Endometrial microvascular endothelial cells (primary cell): ENCODE results near the gene HSPA12A. TPM values are rescaled to one million over a fixed set of nuclear protein-coding genes. Genes with fewer than 3 reads are reported as not detected.

Source experiments
- in situ Hi-C: cut with HindIII; loops from 2 replicates; pipeline ENCODE4 v1.10.0; 2017; ENCODE audit warnings: low sequenced_read_pairs, low pct_unique_long_range_greater_than_20kb; ENCODE audit errors: inconsistent ontology term
- total RNA-seq: library from RNA; depleted of rRNA; stranded (reverse); fragments of >200 nt; gene quantifications from one replicate; pipeline ENCODE4 v1.2.3, GENCODE V29; 2015; ENCODE audit errors: inconsistent ontology term

Gene HSPA12A
- total RNA-seq, 1 donor from 2014 or later = 0.28 TPM

GRCh38 chr10:116683166-116683565, 59.2 kb downstream of the HSPA12A start:
- in situ Hi-C loops = no loop called here

- in situ Hi-C loops = no loop called here
These were observed 63.0 kb downstream of the HSPA12A start for GRCh38 chr10:116679351-116679750.

DNA sequence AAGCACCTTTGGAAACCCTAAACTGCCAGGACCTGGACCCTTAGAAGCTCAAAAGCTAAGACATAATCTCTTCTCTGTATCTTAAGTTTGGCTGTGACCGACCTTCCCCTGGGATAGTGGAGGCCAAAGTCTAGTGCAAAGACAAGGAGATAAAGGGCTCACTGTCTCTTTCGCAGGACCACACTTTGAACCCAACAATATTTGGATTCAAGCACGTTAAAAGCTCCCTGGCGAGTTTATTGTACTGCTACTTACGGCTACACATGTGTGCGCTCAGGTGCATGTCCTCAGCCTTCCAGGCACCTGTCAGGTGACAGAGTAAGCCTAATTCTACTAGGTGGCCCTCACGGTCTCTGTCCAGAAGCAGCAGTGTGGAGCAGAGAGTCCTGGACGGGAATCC, 65.7 kb downstream of the HSPA12A start:
- in situ Hi-C loops = no loop called here

GRCh38 chr10:116676118-116676517, 66.2 kb downstream of the HSPA12A start:
- in situ Hi-C loops = no loop called here

DNA sequence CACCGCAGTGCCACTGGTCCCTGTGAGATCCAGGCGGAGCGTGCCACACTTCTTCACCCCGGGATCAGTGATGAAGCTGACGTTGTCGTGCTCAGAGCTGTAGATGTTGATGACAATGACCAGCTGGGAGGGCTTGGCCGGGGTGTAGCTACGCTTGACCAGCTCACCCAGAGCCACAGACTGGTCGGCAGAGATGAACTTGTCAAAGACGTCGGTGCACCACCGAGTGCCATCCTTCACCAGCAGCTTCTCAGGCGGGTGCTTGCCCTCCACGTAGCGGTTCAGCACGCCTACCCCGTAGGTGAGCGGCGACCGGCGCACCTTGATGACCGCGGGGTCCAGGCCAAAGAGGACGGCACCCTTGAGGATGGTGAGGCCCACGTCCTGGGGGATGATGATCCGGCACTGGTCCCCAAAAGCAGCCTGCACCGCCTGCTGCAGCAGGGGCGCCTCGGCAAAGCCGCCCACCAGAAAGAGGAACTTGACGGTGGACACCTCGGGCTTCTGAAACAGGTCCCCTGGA, 67.4 kb downstream of the HSPA12A start:
- in situ Hi-C loops = no loop called here

DNA sequence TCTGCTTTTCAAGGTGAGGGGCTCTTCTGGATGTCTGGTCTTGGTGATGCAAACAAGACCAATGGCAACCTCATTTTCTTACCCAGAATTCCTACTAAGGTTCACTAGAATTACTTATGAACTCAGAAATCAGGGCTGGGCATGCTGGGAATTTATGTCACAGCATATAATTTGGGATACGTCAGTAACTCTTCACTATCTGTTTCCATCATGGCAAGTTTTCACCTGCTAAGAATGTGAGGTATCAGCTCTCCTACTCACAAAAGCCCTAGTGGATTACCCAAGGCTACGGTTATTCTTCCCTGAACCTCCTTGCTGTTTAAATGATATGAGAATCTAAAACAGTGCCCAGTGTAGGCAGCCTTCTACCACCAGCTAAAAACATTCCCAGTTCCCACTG, 68.5 kb downstream of the HSPA12A start:
- in situ Hi-C loops = no loop called here

DNA sequence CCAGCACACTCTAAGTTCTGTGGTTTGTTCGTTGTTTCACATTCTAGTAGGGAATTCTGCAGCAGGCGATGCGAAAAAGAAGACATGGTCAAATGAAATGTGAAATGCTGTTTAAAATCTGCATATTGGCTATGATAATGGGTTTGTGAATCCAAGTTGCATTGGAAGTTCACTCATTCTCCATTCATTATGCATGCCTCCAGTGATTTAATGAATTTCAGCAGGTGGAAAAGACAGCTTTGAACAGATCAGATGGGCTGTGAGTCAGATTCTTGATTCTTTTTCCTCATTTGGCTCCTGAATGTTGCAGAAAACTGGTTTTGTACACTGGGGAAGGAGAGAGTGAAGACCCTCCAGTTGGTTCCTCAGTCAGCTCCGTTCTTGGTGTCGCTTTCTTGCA, 69.5 kb downstream of the HSPA12A start:
- in situ Hi-C loops = no loop called here

DNA sequence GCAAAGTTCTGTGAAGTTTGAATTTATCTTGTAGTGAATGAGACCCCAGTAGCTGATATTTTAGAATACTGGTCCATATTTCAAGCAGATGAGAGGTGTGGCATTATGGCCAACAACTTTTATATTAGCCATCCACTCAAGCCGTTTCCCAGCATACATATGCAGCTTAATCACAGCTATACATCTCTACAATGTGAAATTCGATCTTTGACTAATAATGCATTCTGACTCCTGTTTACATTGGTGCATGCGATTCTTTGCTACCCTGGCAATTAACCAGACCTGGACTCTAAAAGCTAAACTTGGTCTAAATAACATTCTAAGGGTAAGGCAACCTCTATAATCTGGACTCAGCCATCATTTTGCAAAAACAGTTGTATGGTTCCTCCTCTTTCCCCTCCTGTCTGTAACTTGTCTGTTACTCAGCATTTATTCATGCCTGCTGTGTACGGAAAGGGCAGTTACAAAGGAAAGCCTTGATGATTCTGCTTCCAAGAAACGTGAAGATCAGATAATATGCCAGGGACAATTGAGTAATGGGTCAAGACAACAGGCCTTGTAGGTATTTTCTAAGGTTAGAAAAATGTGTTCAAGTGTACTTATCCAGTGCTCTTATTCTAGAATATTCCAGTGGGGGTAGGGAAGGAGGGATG, 71.0 kb downstream of the HSPA12A start:
- in situ Hi-C loops = no loop called here

GRCh38 chr10:116670706-116671105, 71.7 kb downstream of the HSPA12A start:
- in situ Hi-C loops = no loop called here

- in situ Hi-C loops = no loop called here
These were observed 72.3 kb downstream of the HSPA12A start for GRCh38 chr10:116669832-116670644.

DNA sequence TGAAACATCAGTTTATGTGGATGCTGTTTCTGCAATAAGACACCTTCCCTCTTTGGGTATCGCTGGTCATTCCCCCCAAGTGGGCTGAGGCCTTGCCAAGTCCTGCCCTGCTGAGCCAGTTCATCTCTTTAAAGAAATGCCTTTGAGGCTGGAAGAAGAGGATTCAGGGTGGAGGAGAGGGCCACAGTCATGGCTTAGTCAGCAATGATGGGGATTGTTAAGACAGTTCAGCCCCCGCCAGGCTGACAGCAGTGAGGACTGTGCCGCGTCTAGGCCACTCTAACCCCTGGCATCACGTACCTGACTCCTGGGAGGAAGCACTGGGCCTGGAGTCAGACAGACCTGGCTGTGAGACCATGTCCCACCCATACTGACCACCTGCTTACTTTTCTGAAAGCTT, 73.3 kb downstream of the HSPA12A start:
- in situ Hi-C loops = no loop called here

- in situ Hi-C loops = no loop called here
These were observed 73.9 kb downstream of the HSPA12A start for GRCh38 chr10:116668446-116668845.

DNA sequence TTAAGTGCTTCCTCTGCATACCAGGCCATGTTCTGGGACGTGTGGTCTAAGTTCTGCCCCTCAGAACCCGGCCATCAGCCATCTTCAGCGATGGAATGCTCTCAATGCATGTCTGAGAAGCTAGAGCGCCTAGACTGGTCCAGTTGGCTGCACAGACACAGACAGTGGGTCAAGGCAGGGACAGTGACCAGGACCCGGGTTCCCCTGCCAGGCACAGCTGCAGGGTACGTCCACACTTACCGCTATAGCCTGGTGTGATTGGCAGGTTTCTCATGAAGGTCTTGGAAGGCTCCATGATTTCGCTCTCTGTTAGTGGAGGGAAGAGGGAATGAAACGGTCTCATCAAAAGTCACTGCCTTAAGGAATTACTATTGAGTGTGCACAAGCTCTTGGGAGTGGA, 74.3 kb downstream of the HSPA12A start:
- in situ Hi-C loops = no loop called here

DNA sequence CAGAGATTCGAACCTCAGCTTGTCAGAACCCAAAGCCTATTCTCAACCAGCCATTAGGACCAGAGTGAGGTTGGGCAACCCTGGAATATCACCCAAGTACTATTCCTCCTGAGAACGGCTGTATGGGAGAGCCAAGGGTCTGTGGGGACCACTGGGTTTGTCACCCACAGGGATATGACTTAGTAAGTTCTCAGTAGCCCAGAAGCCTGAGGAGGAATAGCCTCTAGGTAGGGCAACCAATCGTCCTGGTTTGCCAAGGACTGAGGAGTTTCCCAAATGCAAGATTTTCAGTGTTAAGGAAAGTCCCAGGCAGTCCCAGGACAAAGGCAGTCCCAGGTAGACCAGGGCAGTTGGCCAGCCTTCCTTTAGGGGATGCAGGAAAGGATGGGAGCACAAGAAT, 74.9 kb downstream of the HSPA12A start:
- in situ Hi-C loops = no loop called here

GRCh38 chr10:116665541-116666125, 76.7 kb downstream of the HSPA12A start:
- in situ Hi-C loops = no loop called here

GRCh38 chr10:116664631-116665030, 77.7 kb downstream of the HSPA12A start:
- in situ Hi-C loops = no loop called here

DNA sequence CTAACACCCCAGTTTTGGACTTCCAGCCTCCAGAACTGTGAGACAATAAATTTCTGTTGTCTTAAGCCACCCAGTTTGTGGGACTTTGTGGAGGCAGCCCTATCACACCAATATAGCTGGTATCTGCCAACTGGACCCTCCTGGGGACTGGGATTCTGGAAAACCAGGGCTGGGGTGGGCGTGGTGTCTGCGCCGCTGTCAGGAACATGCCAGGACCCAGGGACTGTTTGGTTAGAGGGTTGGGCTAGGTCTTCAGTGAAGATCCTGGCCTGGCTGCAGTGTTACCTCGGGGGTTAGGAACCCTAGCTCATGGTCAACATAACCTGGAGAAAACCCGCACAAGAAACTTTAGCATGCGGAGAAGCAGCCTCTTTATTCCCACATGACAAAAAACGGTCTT, 79.0 kb downstream of the HSPA12A start:
- in situ Hi-C loops = no loop called here

DNA sequence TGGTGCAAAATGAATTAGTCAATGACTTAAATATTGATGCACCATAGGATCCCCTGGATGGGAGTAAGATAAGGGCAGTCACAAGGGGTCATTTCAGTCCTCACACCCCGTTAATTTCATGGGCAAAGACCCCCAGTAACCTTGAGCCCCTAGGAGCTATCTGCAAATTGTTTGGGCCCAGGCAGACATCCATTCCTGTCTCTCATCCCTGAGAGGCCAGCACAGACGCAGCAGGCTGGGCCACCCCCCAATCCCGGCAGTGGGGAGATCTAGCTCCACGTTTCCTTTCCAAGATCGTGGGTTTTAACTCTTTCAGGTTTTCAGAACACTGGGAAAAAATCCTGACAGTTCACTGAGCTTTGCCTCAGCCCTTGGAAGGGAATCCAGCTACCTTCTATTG, 81.5 kb downstream of the HSPA12A start:
- in situ Hi-C loops = no loop called here

DNA sequence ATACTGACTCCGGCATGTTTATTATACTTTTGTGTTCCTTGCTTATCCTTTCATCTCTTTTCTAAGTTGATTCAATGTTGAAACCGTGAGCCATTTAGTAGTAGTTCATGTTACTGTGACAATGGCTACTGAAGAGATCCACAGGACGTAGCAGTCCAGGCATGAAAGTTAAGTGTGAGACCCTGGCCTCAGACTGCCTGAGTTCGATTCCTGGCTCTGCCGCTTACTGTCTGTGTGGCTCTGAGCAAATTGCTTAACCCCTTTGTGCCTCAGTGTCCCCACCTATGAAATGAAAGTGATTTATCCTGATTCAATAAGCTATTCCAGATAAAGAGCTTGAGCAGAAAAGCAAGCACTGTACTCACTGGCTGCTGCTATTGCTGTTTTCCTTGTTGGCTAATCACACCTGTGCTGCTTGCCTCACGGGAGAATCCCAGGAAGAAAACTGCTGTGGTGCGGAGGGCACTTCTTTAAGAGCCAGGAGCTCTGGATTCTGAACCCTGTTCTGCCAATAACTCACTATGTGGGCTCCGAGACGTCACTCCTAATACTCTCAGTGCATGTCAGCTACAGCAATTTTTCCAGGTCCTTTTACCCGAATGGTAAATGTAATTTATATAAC, 83.2 kb downstream of the HSPA12A start:
- in situ Hi-C loops = no loop called here
